ENCODE measurements around the gene DLST. TPM values are rescaled to one million over a fixed set of nuclear protein-coding genes. Genes with fewer than 3 reads are reported as not detected.
A peak's percentile ranks its signal among the peaks of the same experiment; 100 is the strongest.

DLST gene
- total RNA-seq, 2 experiments from 2014 or later, result 126 to 132 TPM

- Mint-ChIP-seq H3K27me3 (ENCODE audit: low read depth) (no peaks in the 10 kb centered on the region), H3K27ac (peak overlapping the region; percentile 50), H3K4me1 (ENCODE audit: low read depth) (peaks cover 5% of the 10 kb centered on the region), H3K4me3 (no peak overlapping the region), H3K36me3 (ENCODE audit: low read depth) (peaks cover 39% of the 10 kb centered on the region), H3K9me3 (no peaks in the 10 kb centered on the region)
- intact Hi-C loops (cut with micrococcal nuclease), result no loop called here
- CTCF ChIA-PET, result interaction anchor here (0.5 to 17.5 kb wide), 2 partner anchors 44 to 168 kb away, joined by 4 to 379 read pairs; no protein-coding TSS in a partner anchor
- DNase-seq, result no peak
Measured at GRCh38 chr14:74902941-74903705, 21.4 kb downstream of the DLST start.

- Mint-ChIP-seq H3K27me3 (ENCODE audit: low read depth) (no peaks in the 10 kb centered on the region), H3K4me3 (no peak overlapping the region), H3K4me1 (ENCODE audit: low read depth) (peaks cover 5% of the 10 kb centered on the region), H3K27ac (no peak overlapping the region), H3K9me3 (no peaks in the 10 kb centered on the region), H3K36me3 (ENCODE audit: low read depth) (peaks cover 29% of the 10 kb centered on the region)
- intact Hi-C loops (cut with micrococcal nuclease), result loop anchor here (1.0 kb wide), 3 partner anchors 24 to 296 kb away; partner anchors contain the start of gene DLST
- DNase-seq, result no peak
- CTCF ChIA-PET, result interaction anchor here (0.6 to 17.5 kb wide), 29 partner anchors 10 to 399 kb away, joined by 3 to 379 read pairs (median 6); partner anchors contain the start of genes ACYP1, DLST, PROX2 and RPS6KL1
Measured at GRCh38 chr14:74904635-74905503, 23.2 kb downstream of the DLST start.

- Mint-ChIP-seq H3K27me3 (ENCODE audit: low read depth) (no peaks in the 10 kb centered on the region), H3K4me3 (no peak overlapping the region), H3K4me1 (ENCODE audit: low read depth) (peaks cover 5% of the 10 kb centered on the region), H3K9me3 (no peaks in the 10 kb centered on the region), H3K27ac (no peak overlapping the region), H3K36me3 (ENCODE audit: low read depth) (peaks cover 25% of the 10 kb centered on the region)
- DNase-seq, result peak; percentile 87
- intact Hi-C loops (cut with micrococcal nuclease), result loop anchor here (1.0 kb wide), 4 partner anchors 24 to 296 kb away; partner anchors contain the start of gene DLST
- CTCF ChIA-PET, result interaction anchor here (0.6 to 17.5 kb wide), 37 partner anchors 11 to 398 kb away, joined by 3 to 379 read pairs (median 5); partner anchors contain the start of genes ACYP1, DLST, PROX2 and RPS6KL1
Measured at GRCh38 chr14:74905595-74906142, 24.0 kb downstream of the DLST start.

- Mint-ChIP-seq H3K4me1 (ENCODE audit: low read depth) (peaks cover 5% of the 10 kb centered on the region), H3K27ac (peak overlapping the region; percentile 63), H3K27me3 (ENCODE audit: low read depth) (no peaks in the 10 kb centered on the region), H3K36me3 (ENCODE audit: low read depth) (peaks cover 18% of the 10 kb centered on the region), H3K4me3 (no peak overlapping the region), H3K9me3 (no peaks in the 10 kb centered on the region)
- CTCF ChIA-PET, result interaction anchor here (0.7 to 17.5 kb wide), 14 partner anchors 10 to 116 kb away, joined by 3 to 379 read pairs (median 8); partner anchors contain the start of gene RPS6KL1
- no peak for DNase-seq
- intact Hi-C loops (cut with micrococcal nuclease), result loop anchor here (1.0 kb wide), 1 partner anchor 29 kb away; no protein-coding TSS in a partner anchor
Measured at GRCh38 chr14:74906925-74907521, 25.3 kb downstream of the DLST start.

- H3K4me3 Mint-ChIP-seq, result no peak overlapping the region
- intact Hi-C loops (cut with micrococcal nuclease), result no loop called here
- no peak overlapping the region for H3K27ac Mint-ChIP-seq
- peaks cover 5% of the 10 kb centered on the region for H3K4me1 Mint-ChIP-seq (ENCODE audit: low read depth)
- CTCF ChIA-PET, result interaction anchor here (0.7 to 17.5 kb wide), 5 partner anchors 13 to 181 kb away, joined by 3 to 379 read pairs (median 3); no protein-coding TSS in a partner anchor
- no peaks in the 10 kb centered on the region for H3K27me3 Mint-ChIP-seq (ENCODE audit: low read depth)
- peaks cover 12% of the 10 kb centered on the region for H3K36me3 Mint-ChIP-seq (ENCODE audit: low read depth)
- H3K9me3 Mint-ChIP-seq, result no peaks in the 10 kb centered on the region
- DNase-seq, result no peak
Measured at GRCh38 chr14:74907744-74908143, 26.0 kb downstream of the DLST start.

GRCh38 chr14:74908861-74909341 is 27.2 kb downstream of the DLST start:
- Mint-ChIP-seq H3K4me1 (ENCODE audit: low read depth) (peaks cover 5% of the 10 kb centered on the region), H3K4me3 (no peak overlapping the region), H3K27ac (no peak overlapping the region), H3K27me3 (ENCODE audit: low read depth) (no peaks in the 10 kb centered on the region), H3K9me3 (no peaks in the 10 kb centered on the region), H3K36me3 (ENCODE audit: low read depth) (peaks cover 4% of the 10 kb centered on the region)
- intact Hi-C loops (cut with micrococcal nuclease), result no loop called here
- CTCF ChIA-PET, result interaction anchor here (1.3 to 17.5 kb wide), 2 partner anchors 38 to 50 kb away, joined by 3 to 379 read pairs; no protein-coding TSS in a partner anchor
- no peak for DNase-seq

GRCh38 chr14:74909501-74909900 is 27.8 kb downstream of the DLST start:
- Mint-ChIP-seq H3K27me3 (ENCODE audit: low read depth) (no peaks in the 10 kb centered on the region), H3K4me1 (ENCODE audit: low read depth) (peaks cover 5% of the 10 kb centered on the region), H3K36me3 (ENCODE audit: low read depth) (peaks cover 2% of the 10 kb centered on the region), H3K4me3 (no peak overlapping the region), H3K27ac (no peak overlapping the region), H3K9me3 (no peaks in the 10 kb centered on the region)
- no peak for DNase-seq
- intact Hi-C loops (cut with micrococcal nuclease), result no loop called here
- CTCF ChIA-PET, result interaction anchor here (0.6 to 17.5 kb wide), 2 partner anchors 51 to 61 kb away, joined by 3 to 379 read pairs; no protein-coding TSS in a partner anchor

GRCh38 chr14:74909911-74910310 is 28.2 kb downstream of the DLST start:
- CTCF ChIA-PET, result interaction anchor here (0.6 to 17.5 kb wide), 3 partner anchors 51 to 113 kb away, joined by 3 to 379 read pairs (median 3); no protein-coding TSS in a partner anchor
- Mint-ChIP-seq H3K36me3 (ENCODE audit: low read depth) (peaks cover 2% of the 10 kb centered on the region), H3K4me3 (no peak overlapping the region), H3K27me3 (ENCODE audit: low read depth) (no peaks in the 10 kb centered on the region), H3K4me1 (ENCODE audit: low read depth) (peaks cover 5% of the 10 kb centered on the region), H3K9me3 (no peaks in the 10 kb centered on the region), H3K27ac (no peak overlapping the region)
- DNase-seq, result no peak
- intact Hi-C loops (cut with micrococcal nuclease), result no loop called here

- DNase-seq, result no peak
- Mint-ChIP-seq H3K36me3 (ENCODE audit: low read depth) (peaks cover 2% of the 10 kb centered on the region), H3K4me1 (ENCODE audit: low read depth) (peaks cover 3% of the 10 kb centered on the region), H3K27ac (no peak overlapping the region), H3K9me3 (no peaks in the 10 kb centered on the region), H3K27me3 (ENCODE audit: low read depth) (no peaks in the 10 kb centered on the region), H3K4me3 (no peak overlapping the region)
- intact Hi-C loops (cut with micrococcal nuclease), result no loop called here
- CTCF ChIA-PET, result interaction anchor here (0.6 to 17.5 kb wide), 2 partner anchors 52 to 114 kb away, joined by 3 to 379 read pairs; no protein-coding TSS in a partner anchor
Measured at GRCh38 chr14:74910556-74910955, 28.8 kb downstream of the DLST start.

GRCh38 chr14:74911221-74911620 is 29.5 kb downstream of the DLST start:
- intact Hi-C loops (cut with micrococcal nuclease), result no loop called here
- DNase-seq, result no peak
- Mint-ChIP-seq H3K27me3 (ENCODE audit: low read depth) (no peaks in the 10 kb centered on the region), H3K9me3 (no peaks in the 10 kb centered on the region), H3K4me3 (no peak overlapping the region), H3K4me1 (ENCODE audit: low read depth) (no peaks in the 10 kb centered on the region), H3K36me3 (ENCODE audit: low read depth) (peaks cover 2% of the 10 kb centered on the region), H3K27ac (no peak overlapping the region)
- CTCF ChIA-PET, result interaction anchor here (17.5 kb wide), 1 partner anchor 52 kb away, joined by 379 read pairs; no protein-coding TSS in a partner anchor

- CTCF ChIA-PET, result interaction anchor here (17.5 kb wide), 1 partner anchor 53 kb away, joined by 379 read pairs; no protein-coding TSS in a partner anchor
- Mint-ChIP-seq H3K27me3 (ENCODE audit: low read depth) (no peaks in the 10 kb centered on the region), H3K4me3 (no peak overlapping the region), H3K4me1 (ENCODE audit: low read depth) (no peaks in the 10 kb centered on the region), H3K36me3 (ENCODE audit: low read depth) (peaks cover 2% of the 10 kb centered on the region), H3K9me3 (no peaks in the 10 kb centered on the region), H3K27ac (no peak overlapping the region)
- intact Hi-C loops (cut with micrococcal nuclease), result no loop called here
- no peak for DNase-seq
Measured at GRCh38 chr14:74911704-74912103, 30.0 kb downstream of the DLST start.

All from activated naive CD4-positive, alpha-beta T cell treated with anti-CD3 and anti-CD28 coated beads for 36 hours (primary cell).